ENCODE measurements around the gene EPAS1.

- TF ChIP-seq EZH2 (IDR thresholded peaks at IDR 0.05) = no peak
- TF ChIP-seq CTCF (IDR thresholded peaks at IDR 0.05 in 2 of 3, conservative IDR thresholded peaks at IDR 0.05 in 1 of 3; ENCODE audit: borderline replicate concordance in 1 of 3, insufficient read depth in 1 of 3, low read depth in 2 of 3, low read length in 2 of 3) = no peak
- no peak for TF ChIP-seq CEBPB (IDR thresholded peaks at IDR 0.05; ENCODE audit: low read depth)
- TF ChIP-seq MAX (IDR thresholded peaks at IDR 0.05) = no peak
- no peak for TF ChIP-seq ZNF274 (IDR thresholded peaks at IDR 0.05; ENCODE audit: low read depth, low read length)
These were observed 87.2 kb downstream of the EPAS1 start for GRCh38 chr2:46384457-46384815.

Measured in HCT116 (cell line).